HK-2 (cell line): ENCODE data around the gene MAMSTR.
"Not testable (repeated sequence)": the region's sequence is repeated elsewhere in the genome, so short reads cannot be mapped to it uniquely, and the experiment has no call there.

Source experiments
- DNase-seq: peaks from one replicate; pipeline ENCODE4 v3.0.0-alpha.2; 2018; ENCODE audit not compliant: unreplicated experiment

MAMSTR gene, protein sequence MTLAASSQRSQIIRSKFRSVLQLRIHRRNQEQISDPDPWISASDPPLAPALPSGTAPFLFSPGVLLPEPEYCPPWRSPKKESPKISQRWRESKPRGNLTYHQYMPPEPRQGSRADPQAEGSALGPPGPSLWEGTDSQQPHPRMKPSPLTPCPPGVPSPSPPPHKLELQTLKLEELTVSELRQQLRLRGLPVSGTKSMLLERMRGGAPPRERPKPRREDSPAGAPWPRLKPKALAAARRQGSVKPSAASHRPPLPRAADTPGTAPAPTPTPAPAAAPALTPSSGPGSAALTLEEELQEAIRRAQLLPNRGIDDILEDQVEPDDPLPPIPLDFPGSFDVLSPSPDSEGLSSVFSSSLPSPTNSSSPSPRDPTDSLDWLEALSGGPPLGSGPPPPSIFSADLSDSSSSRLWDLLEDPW

DNA sequence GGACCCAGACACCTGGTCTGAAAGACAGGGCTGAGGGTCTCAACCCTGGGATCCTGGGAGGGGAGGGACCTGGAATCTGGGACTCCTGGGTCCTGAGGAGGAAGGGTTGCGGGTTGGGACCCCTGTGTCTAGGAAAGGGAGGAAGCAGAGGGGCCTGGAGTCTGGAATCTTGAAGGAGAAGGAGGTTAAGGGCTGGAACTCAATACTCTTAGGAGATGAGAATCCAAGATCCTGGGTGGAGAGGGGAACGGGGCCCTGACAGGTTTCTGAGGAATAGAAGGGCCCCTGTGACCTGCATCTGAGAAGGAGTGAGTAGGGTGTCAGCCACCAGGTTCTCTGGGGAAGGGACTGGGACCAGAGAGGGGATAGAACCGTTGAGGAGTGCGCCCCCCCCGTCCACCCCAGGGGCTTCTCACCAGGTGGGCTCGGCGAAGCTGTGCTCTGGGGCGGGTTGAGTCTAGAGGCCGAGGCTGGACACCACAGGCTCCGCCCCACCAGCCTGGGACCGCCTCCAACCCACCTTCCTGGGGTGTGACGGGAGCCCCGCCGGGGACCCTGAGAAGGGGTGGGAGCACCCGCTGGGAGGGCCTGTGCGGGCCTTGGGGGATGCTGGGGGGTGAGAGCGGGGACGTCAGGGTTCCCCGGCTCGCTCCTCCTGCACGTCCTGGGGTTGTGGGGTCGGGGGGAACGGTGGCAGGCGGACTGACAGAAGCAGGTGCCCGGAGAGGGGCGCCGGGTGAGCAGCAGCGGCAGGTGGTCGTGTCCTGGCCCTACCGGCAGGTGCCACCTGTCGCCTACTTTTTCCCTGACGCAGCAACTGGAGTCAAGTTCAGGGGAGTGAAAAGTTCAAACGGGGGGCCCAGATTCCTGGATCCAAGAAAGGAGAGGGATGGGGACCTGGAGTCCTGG, at the start of gene MAMSTR:
Gene MAMSTR (minus strand): TSS at position 463 of the 909 bp plus-strand sequence. CDS start 694 bp downstream, outside the sequence.
- DNase-seq: no peak

DNA sequence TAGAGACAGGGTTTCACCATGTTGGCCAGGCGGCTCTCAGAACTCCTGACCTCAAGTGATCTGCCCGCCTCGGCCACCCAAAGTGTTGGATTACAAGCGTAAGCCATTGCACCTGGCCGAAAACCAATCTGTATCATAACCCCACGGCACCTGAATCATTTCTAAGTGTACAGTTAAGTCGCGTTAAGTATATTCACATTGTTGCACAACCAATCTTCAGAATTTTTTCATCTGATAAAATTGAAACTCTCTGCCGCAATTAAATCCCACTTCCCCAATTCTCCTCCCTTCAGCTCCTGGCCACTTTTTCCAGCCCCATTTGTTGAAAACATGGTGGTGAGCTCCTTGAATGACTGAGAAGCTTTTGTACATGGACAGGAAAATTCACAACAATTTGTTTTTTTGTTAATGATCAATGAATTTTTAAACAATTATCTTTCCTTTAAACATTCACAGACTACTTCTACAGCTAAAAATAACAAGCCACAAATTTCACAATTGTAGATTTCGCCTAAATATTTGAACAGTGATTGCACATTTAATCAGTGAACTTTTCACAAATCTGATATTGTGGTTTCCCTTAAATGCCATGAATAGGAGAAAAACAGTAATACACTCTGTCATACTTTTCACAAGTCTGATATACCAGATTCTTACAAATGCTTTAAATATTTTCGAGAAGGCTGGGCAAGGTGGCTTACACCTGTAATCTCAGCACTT, 49.6 kb upstream of the MAMSTR start:
- no peak for DNase-seq

DNA sequence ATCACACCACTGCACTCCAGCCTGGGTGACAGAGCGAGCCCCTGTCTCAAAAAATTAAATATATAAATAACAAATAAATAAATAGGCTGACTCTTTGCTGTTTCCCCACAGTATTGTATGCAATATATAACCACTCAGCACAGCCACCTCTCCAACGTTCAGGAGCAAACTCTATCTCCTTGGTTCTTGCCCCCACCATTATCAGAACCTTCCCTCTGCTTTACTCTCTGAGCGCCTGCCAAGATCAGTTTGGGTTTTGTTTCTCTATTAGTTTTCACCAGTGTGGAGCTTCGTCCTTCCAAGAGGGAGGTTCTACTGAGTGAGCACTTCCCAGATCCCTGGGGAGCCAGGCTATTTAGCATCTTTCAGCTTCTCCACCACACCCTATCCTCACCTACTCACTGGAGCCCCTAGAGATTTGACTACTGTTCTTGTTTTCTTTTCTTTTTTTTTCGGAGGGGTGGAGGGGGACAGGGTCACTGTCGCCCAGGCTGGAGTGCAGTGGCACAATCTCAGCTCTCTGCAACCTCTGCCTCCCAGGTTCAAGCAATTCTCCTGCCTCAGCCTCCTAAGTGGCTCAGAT, 48.7 kb upstream of the MAMSTR start:
- DNase-seq: not testable (repeated sequence)

DNA sequence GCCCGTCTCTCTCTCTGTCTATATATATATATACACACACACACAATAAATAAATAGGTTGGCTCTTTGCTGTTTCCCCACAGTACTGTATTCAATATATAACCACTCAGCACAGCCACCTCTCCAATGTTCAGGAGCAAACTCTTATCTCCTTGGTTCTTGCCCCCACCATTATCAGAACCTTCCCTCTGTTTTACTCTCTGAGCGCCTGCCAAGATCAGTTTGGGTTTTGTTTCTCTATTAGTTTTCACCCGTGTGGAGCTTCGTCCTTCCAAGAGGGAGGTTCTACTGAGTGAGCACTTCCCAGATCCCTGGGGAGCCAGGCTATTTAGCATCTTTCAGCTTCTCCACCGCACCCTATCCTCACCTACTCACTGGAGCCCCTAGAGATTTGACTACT, 46.3 kb upstream of the MAMSTR start:
- DNase-seq: not testable (repeated sequence)

DNA sequence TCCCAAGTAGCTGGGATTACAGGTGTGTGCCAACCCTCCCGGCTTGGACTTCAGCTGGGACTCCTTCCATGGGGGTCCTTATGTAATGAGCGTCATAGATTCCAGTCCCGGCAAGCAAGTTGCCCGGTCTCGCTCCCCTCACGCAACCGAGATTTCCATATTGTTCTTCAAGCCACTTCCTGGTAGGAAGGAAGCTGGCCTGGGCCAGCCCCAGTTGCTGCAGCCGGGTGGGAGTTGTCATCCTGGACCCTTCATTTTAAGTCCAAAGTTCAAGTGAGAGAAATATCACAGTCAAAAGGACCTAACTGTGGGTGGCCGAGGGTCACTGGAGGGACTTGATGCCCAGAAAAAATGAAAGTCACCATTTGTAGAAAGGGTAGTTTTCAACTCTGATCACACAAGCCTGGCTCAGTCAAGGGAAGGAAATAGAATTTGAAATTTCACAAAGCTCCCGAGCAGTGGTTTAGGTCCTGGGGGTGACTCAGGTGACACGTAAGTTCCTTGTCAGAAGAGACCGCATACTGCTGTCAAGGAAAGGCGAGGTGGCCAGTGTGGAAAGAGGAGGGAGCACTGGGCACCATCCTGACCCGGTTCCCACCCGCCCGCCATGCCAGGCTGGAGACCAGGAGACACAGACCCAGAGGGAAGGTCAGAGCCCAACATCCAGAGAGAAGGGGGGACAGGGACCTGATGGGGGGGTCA, 41.1 kb upstream of the MAMSTR start:
- DNase-seq: peak; percentile 21

DNA sequence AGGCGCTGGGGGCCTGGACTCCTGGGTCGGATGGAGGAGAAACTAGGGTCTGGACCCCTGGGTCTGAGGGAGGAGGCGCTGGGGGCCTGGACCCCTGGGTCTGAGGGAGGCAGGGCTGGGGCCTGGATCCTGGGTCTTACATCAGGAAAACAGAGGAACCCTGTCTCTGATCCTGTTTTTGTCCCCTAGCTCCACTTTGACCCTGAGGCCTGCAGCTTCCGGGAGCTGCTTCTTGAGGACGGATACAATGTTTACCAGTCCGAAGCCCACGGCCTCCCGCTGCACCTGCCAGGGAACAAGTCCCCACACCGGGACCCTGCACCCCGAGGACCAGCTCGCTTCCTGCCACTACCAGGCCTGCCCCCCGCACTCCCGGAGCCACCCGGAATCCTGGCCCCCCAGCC, 38.2 kb upstream of the MAMSTR start:
- DNase-seq: no peak

DNA sequence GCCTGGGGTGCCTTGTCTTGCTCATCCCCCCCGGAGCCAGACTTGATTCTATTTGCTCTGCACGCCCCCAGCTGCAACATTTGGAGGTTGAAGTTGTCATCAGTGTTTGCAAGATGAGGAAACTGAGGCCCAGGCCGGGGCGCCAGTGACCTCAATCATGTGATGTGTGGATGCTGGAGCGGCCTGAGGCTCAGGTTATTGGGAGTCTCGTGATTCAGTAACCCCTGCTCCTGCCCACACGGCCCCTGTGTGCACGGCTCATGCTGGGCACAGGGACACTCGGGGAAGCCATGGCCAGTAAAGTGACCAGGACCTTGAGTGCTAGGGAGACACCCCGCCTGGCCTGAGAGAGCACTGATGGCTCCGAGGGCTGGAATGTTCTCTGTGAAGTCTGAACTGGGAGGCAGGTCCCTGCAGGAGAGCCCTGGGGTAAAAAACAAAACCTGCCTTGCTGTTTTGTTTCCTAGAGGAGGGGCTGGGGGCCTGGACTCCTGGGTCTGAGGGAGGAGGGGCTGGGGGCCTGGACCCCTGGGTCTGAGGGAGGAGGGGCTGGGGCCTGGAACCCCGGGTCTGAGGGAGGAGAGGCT, 37.7 kb upstream of the MAMSTR start:
- DNase-seq: no peak

DNA sequence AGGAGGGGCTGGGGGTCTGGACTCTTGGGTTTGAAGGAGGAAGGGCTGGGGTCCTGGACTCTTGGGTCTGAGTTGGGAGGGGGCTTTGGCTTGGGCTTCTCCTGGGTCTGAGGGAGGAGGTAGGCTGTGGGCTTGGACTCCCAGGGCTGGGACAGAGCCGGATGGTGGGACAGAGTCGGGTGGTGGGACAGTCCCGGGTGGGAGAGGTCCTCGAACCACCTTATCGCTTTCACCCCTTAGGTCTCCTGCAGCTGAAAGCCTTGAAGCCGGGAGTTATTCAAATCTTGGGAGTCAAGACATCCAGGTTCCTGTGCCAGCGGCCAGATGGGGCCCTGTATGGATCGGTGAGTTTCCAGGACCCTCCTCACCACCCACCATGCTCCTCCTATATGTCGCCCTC, 37.2 kb upstream of the MAMSTR start:
- DNase-seq: no peak

DNA sequence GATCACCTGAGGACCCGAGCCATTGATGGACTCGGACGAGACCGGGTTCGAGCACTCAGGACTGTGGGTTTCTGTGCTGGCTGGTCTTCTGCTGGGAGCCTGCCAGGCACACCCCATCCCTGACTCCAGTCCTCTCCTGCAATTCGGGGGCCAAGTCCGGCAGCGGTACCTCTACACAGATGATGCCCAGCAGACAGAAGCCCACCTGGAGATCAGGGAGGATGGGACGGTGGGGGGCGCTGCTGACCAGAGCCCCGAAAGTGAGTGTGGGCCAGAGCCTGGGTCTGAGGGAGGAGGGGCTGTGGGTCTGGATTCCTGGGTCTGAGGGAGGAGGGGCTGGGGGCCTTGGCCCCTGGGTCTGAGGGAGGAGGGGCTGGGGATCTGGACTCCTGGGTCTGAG, 36.7 kb upstream of the MAMSTR start:
- DNase-seq: no peak

DNA sequence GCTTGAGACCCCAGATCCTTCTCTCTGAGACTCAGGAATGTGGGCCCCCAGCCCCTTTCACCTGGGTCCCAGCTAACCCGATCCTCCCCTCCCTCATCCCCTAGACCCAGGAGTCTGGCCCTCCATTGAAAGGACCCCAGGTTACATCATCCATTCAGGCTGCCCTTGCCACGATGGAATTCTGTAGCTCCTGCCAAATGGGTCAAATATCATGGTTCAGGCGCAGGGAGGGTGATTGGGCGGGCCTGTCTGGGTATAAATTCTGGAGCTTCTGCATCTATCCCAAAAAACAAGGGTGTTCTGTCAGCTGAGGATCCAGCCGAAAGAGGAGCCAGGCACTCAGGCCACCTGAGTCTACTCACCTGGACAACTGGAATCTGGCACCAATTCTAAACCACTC, 36.3 kb upstream of the MAMSTR start:
- DNase-seq: no peak

DNA sequence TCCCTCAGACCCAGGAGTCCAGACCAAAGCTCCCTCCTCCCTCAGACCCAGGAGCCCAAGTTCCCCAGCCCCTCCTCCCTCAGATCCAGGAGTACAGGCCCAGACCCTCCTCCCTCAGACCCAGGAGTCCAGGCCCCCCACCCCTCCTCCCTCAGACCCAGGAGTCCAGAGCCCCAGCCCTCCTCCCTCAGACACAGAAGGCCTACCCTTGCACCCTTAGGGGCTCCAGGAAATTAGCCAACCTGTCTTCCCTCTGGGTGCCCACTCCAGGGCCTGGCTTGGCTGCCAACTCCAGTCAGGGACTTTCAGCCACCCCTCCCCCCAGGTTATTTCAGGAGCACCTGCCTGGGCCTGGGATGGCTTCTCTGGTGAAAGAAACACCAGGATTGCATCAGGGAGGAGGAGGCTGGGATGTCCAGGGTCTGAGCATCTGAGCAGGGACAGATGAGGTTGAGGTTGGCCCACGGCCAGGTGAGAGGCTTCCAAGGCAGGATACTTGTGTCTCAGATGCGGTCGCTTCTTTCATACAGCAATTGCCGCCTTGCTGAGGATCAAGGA, 35.6 kb upstream of the MAMSTR start, which contains the start of gene FGF21:
Gene FGF21 (plus strand): TSS at position 441 of the 558 bp plus-strand sequence. CDS start 713 bp downstream, outside the sequence.
- no peak for DNase-seq

DNA sequence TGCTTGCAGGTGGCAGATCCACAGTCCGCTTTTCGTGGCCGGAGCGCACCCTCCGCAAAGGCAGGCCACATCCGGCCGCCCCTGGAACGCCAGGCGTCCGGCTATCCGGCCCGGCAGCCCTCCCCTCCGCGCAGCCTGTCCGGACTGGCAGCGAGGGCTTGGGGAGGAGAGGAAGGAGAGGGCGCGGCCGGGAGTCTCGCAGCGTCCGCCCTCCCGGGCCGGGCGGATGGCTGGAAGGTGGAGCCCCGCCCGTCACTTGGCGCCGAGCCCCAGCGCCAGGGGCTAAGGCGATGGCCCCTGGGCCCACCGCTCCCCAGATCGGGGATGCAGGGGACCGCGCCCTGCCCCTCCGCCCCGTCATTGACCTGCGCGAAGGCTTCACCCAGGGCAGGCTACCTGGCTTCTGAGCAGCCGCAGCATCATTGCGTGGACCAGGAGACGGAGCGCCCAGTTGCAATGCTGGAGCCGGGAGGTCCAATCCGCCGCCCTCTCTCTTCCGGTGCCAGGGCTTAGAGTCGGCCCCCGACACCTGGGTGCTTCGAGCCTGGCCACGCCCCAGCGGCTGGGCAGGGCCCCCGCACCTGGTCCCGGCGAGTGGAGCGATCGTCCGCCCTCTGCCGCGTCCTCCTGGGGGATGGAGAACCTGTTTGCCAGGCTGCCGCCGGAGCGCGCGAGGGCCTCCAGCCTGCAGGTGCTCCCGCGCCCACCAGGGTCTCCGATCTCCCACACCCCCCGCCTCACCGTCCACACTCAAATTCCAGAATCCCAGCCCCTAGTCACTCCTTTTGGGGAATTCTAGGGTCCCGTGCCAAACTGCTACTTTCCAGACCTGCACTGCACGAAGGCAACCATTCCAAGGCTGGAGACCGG, 33.2 kb upstream of the MAMSTR start, which contains the start of gene FUT1:
Gene FUT1 (minus strand): TSS at position 146 of the 870 bp plus-strand sequence. CDS start 1,360 bp downstream, outside the sequence.
- no peak for DNase-seq

DNA sequence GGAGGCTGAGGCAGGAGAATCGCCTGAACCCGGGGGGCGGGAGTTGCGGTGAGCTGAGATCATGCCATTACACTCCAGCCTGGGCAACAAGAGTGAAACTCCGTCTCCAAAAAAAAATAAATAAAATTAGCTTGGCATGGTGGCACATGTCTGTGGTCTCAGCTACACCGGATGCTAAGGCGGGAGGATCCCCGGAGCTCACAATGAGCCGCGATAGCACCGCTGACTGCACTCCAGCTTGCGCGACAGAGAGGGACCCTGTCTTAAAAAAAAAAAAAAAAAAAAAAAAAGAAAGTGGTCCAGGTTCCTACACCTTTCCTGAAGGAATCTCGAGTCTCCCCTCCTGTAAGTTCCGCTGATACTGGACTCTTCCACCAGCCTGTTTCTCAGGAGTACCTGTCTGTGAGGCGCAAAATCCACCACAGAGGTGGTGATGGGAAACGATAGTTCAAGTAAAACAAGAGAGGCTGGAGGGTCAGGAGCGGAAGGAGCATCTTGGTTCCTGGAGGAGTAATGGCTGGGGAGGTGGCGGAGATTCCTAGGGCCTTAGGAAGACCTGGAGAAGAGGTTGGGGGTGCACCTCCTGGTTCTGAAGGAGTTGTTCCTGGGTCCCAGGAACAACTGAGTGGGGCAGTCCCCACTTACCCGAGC, 32.4 kb upstream of the MAMSTR start:
- no peak for DNase-seq

DNA sequence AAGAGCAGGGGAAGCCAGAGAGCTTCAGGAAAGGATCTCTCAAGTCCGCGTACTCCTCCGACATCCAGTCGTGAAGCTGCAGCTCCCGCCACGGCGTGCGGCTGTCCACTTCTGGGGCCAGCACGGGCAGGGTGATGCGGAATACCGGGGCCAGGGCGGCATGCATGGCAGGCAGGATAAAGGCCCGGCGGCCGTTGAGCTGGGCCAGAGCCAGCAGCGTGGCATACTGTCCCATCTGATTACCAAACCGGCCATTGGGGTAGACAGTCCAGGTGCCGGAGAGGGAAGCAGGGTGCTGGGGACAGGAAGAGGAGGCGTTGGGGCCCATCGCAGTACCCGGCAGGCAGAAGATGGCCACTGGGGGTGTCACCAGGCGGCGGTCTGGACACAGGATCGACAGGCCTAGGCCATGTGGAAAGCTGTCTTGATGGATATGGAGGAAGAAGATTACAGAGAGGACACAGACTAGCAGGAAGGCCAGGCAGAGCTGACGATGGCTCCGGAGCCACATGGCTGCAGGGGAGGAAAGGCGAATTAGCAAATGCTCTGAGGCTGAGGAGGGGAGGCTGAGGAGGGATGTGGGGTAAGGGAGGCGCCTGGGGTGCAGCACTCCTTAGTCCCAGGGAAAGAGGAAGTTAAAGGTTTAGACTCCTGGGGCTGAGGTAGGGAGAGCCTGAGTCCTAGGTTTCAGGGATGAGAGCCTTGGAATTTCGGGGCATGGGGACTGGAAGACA, 31.4 kb upstream of the MAMSTR start:
- DNase-seq: no peak

DNA sequence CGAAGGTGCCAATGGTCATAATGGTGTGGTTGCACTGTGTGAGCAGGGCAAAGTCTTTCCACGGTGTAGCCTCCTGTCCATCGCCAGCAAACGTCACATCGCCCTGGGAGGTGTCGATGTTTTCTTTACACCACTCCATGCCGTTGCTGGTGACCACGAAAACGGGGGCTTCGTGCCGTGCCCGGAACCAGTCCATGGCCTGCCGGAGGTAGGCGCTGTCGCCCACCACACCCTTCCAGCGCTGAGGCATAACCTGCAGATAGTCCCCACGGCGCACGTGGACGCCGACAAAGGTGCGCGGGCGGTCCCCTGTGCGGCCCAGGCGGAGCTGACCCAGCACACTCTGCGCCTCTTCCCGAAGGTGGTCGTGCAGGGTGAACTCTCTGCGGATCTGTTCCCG, 30.8 kb upstream of the MAMSTR start:
- no peak for DNase-seq

DNA sequence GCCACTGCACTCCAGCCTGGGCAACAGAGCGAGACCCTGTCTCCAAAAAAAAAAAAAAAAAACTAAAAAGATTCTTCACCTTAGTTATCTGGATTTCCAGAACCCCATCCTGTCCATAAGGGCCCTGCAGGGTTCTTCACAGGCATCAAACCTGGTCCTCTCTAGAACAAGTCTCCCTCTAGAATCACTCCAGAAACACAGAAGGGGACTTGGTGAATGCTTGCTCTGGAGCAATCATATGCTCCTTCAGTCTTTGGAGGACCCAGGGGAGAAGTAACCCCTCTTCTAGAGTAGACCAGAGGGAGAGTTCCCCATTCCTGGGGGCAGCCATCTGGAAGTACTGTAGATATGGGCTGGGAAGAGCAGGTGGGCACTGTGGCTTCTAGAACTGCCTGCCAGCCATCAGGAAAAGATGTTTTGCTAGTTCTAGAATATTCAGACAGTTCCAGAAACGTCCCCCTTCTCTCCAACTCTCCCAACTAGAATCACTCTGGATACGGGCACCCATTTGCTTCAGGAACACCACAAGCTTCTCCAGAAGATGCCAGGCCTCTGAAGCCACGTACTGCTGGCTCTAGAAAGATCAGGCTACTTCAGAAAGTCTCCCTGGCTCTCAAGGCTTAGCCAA, 30.2 kb upstream of the MAMSTR start:
- DNase-seq: no peak
